Smooth muscle cell (in vitro differentiated cells): ENCODE data around the gene SERPINB11. TPM values are rescaled to one million over a fixed set of nuclear protein-coding genes. Genes with fewer than 3 reads are reported as not detected.
"Not testable (repeated sequence)": the region's sequence is repeated elsewhere in the genome, so short reads cannot be mapped to it uniquely, and the experiment has no call there.

Experiments
- DNase-seq: peaks from one replicate; lab custom pipeline; 2025; ENCODE audit not compliant: unreplicated experiment; lab: John Stamatoyannopoulos, UW
- H2AFZ ChIP-seq: fragments of 200-600 bp; sonication (generic); 2 replicates; pipeline ENCODE4 v1.6.0; 2016; ENCODE audit warnings: antibody characterized with exemption, low read depth, mild to moderate bottlenecking
- H3F3A ChIP-seq: fragments of 200-600 bp; sonication (generic); 2 replicates; pipeline ENCODE4 v1.6.0; 2017; ENCODE audit warnings: antibody characterized with exemption, low read depth
- H3K27ac ChIP-seq: fragments of 200-600 bp; sonication (generic); 2 replicates; pipeline ENCODE4 v1.5.1; 2016; ENCODE audit warnings: low read depth, mild to moderate bottlenecking
- H3K27me3 ChIP-seq: fragments of 200-600 bp; sonication (generic); 2 replicates; pipeline ENCODE4 v1.6.1; 2016; ENCODE audit warnings: low read depth, mild to moderate bottlenecking
- H3K36me3 ChIP-seq: fragments of 200-600 bp; sonication (generic); 2 replicates; pipeline ENCODE4 v1.5.1; 2016; ENCODE audit warnings: low read depth
- H3K4me1 ChIP-seq: fragments of 200-600 bp; sonication (generic); 2 replicates; pipeline ENCODE4 v1.5.1; 2016; ENCODE audit warnings: low read depth
- H3K4me2 ChIP-seq: fragments of 200-600 bp; sonication (generic); 2 replicates; pipeline ENCODE4 v1.6.0; 2016; ENCODE audit warnings: mild to moderate bottlenecking
- H3K4me3 ChIP-seq: fragments of 200-600 bp; sonication (generic); 2 replicates; pipeline ENCODE4 v1.5.1; 2016; ENCODE audit warnings: mild to moderate bottlenecking
- H3K79me2 ChIP-seq: fragments of 200-600 bp; sonication (generic); 2 replicates; pipeline ENCODE4 v1.6.0; 2016; ENCODE audit warnings: low read depth, mild to moderate bottlenecking
- H3K9ac ChIP-seq: fragments of 200-600 bp; sonication (generic); 2 replicates; pipeline ENCODE4 v1.6.0; 2016; ENCODE audit warnings: low read depth
- H3K9me3 ChIP-seq: fragments of 200-600 bp; sonication (generic); replicated peaks from 2 replicates; pipeline ENCODE4 v1.5.1; 2016; ENCODE audit warnings: low read depth
- H4K20me1 ChIP-seq: fragments of 200-600 bp; sonication (generic); 2 replicates; pipeline ENCODE4 v1.6.0; 2016; ENCODE audit warnings: low read depth
- whole genome bisulfite sequencing: methylation state at CpG from one replicate; pipeline ENCODE4 v1.1.7; 2016; ENCODE audit warnings: low lambda C conversion rate; 5-methylcytosine and 5-hydroxymethylcytosine counted together
- polyA plus RNA-seq: library from polyadenylated mRNA; unstranded; fragments of >200 nt; fragmentation: Nextera tagmentation; extraction: Ambion mirVana; gene quantifications from 2 replicates; pipeline ENCODE4 v1.2.1, GENCODE V29; 2016
- total RNA-seq: library from RNA; depleted of rRNA; stranded (reverse); fragments of >200 nt; gene quantifications from 2 replicates; pipeline ENCODE4 v1.2.3, GENCODE V29; 2014
- TF ChIP-seq, protein P1 (sequence below): fragments of 200-600 bp; sonication (generic); IDR thresholded peaks from 2 replicates; pipeline ENCODE4 v1.5.1; 2017; ENCODE audit warnings: borderline replicate concordance, mild to moderate bottlenecking, antibody characterized with exemption; ENCODE audit not compliant: insufficient read depth, poor library complexity, severe bottlenecking

The SERPINB11 gene
- total and polyA plus RNA-seq, 2 experiments from 2014 or later, result 0.25 to 1.4 TPM

DNA sequence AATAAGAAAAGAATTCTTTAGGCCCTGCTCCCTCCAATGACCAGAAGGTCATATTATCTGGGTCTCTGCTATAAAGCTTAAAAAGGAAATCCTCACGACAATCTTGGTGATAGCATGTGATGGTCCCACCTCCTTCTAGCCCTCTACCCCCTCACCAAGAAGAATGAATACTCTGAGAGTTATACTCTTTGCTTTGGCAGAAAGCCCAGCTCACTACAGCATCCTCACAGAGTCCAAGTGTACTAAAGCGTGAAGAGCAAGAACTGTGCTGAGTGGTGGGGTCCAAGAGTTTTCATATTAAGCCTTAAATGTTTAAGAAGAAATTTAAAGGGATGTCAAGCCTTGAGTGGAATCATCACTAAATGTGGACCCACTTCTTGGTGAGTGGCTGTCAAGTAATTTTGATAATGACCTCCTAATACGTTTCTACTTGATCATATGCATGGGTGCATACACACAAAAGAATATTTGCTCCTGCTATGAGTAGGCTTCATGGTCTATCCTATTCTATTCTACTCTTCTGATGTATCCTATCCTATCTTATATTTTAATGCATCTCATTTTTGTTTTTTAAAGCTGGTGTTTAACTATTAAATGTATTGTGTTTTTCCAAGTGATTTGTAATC, 56.0 kb downstream of the SERPINB11 start:
- Histone ChIP-seq H4K20me1 (no peaks in the 10 kb centered on the region), H3K4me3 (no peak overlapping the region), H3K4me2 (no peak overlapping the region), H2AFZ (no peak overlapping the region), H3F3A (no peaks in the 10 kb centered on the region), H3K36me3 (peaks cover 5% of the 10 kb centered on the region), H3K27me3 (no peaks in the 10 kb centered on the region), H3K27ac (no peak overlapping the region), H3K79me2 (no peaks in the 10 kb centered on the region), H3K9me3 (no peaks in the 10 kb centered on the region), H3K9ac (no peak overlapping the region), H3K4me1 (no peaks in the 10 kb centered on the region)
- TF ChIP-seq, protein P1, sequence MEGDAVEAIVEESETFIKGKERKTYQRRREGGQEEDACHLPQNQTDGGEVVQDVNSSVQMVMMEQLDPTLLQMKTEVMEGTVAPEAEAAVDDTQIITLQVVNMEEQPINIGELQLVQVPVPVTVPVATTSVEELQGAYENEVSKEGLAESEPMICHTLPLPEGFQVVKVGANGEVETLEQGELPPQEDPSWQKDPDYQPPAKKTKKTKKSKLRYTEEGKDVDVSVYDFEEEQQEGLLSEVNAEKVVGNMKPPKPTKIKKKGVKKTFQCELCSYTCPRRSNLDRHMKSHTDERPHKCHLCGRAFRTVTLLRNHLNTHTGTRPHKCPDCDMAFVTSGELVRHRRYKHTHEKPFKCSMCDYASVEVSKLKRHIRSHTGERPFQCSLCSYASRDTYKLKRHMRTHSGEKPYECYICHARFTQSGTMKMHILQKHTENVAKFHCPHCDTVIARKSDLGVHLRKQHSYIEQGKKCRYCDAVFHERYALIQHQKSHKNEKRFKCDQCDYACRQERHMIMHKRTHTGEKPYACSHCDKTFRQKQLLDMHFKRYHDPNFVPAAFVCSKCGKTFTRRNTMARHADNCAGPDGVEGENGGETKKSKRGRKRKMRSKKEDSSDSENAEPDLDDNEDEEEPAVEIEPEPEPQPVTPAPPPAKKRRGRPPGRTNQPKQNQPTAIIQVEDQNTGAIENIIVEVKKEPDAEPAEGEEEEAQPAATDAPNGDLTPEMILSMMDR, result no peak
- DNase-seq, result no peak
- 84% methylated on average over 3 of the region's 3 CpGs for WGBS

DNA sequence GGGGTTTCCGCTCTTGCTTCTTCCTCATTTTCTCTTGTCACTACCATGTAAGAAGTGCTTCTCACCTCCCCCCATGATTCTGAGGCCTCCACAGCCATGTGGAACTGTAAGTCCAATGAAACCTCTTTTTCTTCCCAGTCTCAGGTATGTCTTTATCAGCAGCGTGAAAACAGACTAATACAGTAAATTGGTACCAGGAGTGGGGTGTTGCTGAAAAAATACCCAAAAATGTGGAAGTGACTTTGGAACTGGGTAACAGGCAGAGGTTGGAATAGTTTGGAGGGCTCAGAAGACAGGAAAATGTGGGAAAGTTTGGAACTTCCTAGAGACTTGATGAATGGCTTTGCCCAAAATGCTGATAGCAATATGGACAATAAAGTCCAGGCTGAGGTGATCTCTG, 57.0 kb downstream of the SERPINB11 start:
- not testable (repeated sequence) for H3K79me2 ChIP-seq, H3K4me3 ChIP-seq, H4K20me1 ChIP-seq, H3K27me3 ChIP-seq, H3K9me3 ChIP-seq, H3K9ac ChIP-seq, H2AFZ ChIP-seq, H3F3A ChIP-seq, H3K27ac ChIP-seq, H3K4me2 ChIP-seq, DNase-seq, H3K36me3 ChIP-seq, H3K4me1 ChIP-seq
- WGBS, result 99% methylated on average over 2 of the region's 2 CpGs

DNA sequence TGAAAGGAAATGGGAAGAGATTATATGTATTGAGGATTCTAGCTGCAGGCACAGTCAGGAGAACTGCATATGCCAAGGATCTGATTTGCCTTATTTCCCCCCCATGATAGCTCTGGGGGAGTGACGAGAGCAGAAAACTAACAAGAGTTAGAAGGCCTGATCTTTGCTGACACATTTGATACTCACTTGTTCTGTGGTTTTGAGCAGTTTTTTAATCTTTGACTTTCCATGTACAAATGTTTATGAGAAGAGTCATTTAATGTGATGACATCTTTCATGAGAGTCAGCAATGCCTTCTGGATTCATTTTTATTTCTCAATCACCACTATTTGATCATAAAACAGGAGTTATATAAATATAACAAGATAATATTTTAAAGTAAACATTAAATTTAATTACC, 59.8 kb downstream of the SERPINB11 start:
- no peak for DNase-seq
- Histone ChIP-seq H3F3A (no peaks in the 10 kb centered on the region), H3K27ac (no peak overlapping the region), H3K27me3 (no peaks in the 10 kb centered on the region), H3K36me3 (peaks cover 5% of the 10 kb centered on the region), H3K4me3 (no peak overlapping the region), H2AFZ (no peak overlapping the region), H3K79me2 (no peaks in the 10 kb centered on the region), H3K4me2 (no peak overlapping the region), H3K9me3 (no peaks in the 10 kb centered on the region), H3K9ac (no peak overlapping the region), H4K20me1 (no peaks in the 10 kb centered on the region), H3K4me1 (no peaks in the 10 kb centered on the region)
- 86% methylated on average over 1 of the region's 1 CpG for WGBS
- TF ChIP-seq, protein P1, result no peak

DNA sequence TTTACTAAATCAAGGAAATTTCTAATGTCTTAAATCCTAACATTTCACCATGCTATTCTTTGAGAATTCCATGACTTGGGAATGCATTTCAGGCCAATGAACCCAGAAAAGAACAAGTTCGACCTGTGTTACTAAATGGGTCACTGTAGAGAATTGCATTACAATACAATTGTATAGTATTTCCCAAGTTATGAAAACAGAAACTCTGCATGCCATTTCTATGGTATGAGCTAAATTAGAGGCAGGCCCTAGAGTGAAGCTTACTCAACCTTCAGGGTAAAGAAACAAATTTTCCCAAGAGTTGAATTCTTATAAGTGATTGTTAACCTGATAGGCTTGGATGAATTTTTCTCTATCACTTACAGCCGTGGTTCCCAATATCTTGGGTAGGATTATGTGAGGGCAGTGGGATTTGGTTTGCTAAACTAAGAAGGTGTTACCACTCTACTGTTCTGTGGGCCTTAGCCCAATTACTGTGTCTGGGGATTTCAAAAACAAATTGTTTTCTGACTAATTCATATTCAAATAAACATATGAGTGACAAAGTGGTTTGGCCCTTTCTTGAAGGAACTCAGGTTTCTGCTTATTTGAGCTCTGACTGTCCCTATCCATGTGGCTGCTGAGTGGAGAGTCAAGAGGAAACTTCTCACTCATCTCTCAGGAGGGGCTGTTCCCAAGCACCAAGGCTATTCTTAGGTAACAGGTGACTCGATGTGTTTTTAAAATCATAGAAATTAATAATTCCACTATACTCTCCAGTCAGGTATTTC, 61.3 kb downstream of the SERPINB11 start:
- Histone ChIP-seq H3K4me2 (no peak overlapping the region), H3K79me2 (no peaks in the 10 kb centered on the region), H3K36me3 (peaks cover 5% of the 10 kb centered on the region), H3K27me3 (no peaks in the 10 kb centered on the region), H3K27ac (peak overlapping the region; percentile 4), H4K20me1 (no peaks in the 10 kb centered on the region), H3K9me3 (no peaks in the 10 kb centered on the region), H3K9ac (no peak overlapping the region), H3K4me1 (no peaks in the 10 kb centered on the region), H3K4me3 (no peak overlapping the region), H3F3A (no peaks in the 10 kb centered on the region), H2AFZ (no peak overlapping the region)
- WGBS, result 88% methylated on average over 3 of the region's 3 CpGs
- DNase-seq, result no peak
- TF ChIP-seq, protein P1, result no peak
